ENCODE measurements around the gene USP17L27.
A peak's percentile ranks its signal among the peaks of the same experiment; 100 is the strongest.
"Not testable (repeated sequence)": the region's sequence is repeated elsewhere in the genome, so short reads cannot be mapped to it uniquely, and the experiment has no call there.

The USP17L27 gene, protein sequence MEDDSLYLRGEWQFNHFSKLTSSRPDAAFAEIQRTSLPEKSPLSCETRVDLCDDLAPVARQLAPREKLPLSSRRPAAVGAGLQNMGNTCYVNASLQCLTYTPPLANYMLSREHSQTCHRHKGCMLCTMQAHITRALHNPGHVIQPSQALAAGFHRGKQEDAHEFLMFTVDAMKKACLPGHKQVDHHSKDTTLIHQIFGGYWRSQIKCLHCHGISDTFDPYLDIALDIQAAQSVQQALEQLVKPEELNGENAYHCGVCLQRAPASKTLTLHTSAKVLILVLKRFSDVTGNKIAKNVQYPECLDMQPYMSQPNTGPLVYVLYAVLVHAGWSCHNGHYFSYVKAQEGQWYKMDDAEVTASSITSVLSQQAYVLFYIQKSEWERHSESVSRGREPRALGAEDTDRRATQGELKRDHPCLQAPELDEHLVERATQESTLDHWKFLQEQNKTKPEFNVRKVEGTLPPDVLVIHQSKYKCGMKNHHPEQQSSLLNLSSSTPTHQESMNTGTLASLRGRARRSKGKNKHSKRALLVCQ

DNA sequence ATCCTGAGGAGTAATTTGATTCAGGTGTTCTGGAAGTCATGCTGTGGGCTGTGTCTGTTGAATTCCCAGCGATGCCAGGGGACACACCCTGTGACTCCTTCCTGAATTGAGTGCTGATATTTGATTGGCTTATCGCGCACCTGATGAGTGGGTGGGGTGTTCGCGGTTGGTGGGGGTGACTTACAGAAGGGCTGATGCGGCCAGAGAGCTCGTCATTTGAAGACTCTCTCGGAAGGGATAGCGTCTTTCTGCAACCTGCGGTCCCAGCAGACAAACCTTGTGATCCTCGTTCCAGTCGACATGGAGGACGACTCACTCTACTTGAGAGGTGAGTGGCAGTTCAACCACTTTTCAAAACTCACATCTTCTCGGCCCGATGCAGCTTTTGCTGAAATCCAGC lies at the start of gene USP17L27:
Gene USP17L27 (plus strand): TSS at position 301 of the 400 bp plus-strand sequence. CDS start 0 bp downstream, at position 301.
- not testable (repeated sequence) for DNase-seq

DNA sequence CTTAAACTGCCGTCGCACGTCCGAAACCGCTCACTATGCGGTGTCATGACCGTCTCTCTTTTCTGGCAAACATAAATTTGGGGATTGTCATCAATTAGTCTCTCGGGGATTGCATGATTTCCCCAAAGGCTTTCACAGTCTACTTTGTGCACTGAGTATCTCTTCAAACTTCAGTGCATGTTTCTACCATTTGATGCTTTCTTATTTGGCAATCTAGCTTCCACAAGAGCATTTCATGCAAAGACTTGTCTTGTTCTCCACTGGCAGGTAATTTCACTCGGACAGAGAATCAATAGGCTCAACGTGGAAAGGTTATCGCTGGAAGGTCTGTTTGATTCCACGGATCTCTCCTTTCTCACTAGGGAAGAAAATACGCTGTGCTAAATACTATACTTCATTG lies 19.8 kb upstream of the USP17L27 start:
- DNase-seq = not testable (repeated sequence)

DNA sequence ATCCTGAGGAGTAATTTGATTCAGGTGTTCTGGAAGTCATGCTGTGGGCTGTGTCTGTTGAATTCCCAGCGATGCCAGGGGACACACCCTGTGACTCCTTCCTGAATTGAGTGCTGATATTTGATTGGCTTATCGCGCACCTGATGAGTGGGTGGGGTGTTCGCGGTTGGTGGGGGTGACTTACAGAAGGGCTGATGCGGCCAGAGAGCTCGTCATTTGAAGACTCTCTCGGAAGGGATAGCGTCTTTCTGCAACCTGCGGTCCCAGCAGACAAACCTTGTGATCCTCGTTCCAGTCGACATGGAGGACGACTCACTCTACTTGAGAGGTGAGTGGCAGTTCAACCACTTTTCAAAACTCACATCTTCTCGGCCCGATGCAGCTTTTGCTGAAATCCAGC lies 19.1 kb upstream of the USP17L27 start, which contains the start of gene USP17L24:
Gene USP17L24 (plus strand): TSS at position 301 of the 400 bp plus-strand sequence. CDS start 0 bp downstream, at position 301.
- DNase-seq = not testable (repeated sequence)

DNA sequence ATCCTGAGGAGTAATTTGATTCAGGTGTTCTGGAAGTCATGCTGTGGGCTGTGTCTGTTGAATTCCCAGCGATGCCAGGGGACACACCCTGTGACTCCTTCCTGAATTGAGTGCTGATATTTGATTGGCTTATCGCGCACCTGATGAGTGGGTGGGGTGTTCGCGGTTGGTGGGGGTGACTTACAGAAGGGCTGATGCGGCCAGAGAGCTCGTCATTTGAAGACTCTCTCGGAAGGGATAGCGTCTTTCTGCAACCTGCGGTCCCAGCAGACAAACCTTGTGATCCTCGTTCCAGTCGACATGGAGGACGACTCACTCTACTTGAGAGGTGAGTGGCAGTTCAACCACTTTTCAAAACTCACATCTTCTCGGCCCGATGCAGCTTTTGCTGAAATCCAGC lies 14.3 kb upstream of the USP17L27 start, which contains the start of gene USP17L25:
Gene USP17L25 (plus strand): TSS at position 301 of the 400 bp plus-strand sequence. CDS start 0 bp downstream, at position 301.
- not testable (repeated sequence) for DNase-seq

DNA sequence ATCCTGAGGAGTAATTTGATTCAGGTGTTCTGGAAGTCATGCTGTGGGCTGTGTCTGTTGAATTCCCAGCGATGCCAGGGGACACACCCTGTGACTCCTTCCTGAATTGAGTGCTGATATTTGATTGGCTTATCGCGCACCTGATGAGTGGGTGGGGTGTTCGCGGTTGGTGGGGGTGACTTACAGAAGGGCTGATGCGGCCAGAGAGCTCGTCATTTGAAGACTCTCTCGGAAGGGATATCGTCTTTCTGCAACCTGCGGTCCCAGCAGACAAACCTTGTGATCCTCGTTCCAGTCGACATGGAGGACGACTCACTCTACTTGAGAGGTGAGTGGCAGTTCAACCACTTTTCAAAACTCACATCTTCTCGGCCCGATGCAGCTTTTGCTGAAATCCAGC lies 9.6 kb upstream of the USP17L27 start, which contains the start of gene USP17L26:
Gene USP17L26 (plus strand): TSS at position 301 of the 400 bp plus-strand sequence. CDS start 0 bp downstream, at position 301.
- DNase-seq = not testable (repeated sequence)

DNA sequence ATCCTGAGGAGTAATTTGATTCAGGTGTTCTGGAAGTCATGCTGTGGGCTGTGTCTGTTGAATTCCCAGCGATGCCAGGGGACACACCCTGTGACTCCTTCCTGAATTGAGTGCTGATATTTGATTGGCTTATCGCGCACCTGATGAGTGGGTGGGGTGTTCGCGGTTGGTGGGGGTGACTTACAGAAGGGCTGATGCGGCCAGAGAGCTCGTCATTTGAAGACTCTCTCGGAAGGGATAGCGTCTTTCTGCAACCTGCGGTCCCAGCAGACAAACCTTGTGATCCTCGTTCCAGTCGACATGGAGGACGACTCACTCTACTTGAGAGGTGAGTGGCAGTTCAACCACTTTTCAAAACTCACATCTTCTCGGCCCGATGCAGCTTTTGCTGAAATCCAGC lies 4.8 kb upstream of the USP17L27 start, which contains the start of gene USP17L5:
Gene USP17L5 (plus strand): TSS at position 301 of the 400 bp plus-strand sequence. CDS start 0 bp downstream, at position 301.
- DNase-seq = not testable (repeated sequence)

DNA sequence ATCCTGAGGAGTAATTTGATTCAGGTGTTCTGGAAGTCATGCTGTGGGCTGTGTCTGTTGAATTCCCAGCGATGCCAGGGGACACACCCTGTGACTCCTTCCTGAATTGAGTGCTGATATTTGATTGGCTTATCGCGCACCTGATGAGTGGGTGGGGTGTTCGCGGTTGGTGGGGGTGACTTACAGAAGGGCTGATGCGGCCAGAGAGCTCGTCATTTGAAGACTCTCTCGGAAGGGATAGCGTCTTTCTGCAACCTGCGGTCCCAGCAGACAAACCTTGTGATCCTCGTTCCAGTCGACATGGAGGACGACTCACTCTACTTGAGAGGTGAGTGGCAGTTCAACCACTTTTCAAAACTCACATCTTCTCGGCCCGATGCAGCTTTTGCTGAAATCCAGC lies 4.6 kb downstream of the USP17L27 start, which contains the start of gene USP17L28:
Gene USP17L28 (plus strand): TSS at position 301 of the 400 bp plus-strand sequence. CDS start 0 bp downstream, at position 301.
- DNase-seq = not testable (repeated sequence)

DNA sequence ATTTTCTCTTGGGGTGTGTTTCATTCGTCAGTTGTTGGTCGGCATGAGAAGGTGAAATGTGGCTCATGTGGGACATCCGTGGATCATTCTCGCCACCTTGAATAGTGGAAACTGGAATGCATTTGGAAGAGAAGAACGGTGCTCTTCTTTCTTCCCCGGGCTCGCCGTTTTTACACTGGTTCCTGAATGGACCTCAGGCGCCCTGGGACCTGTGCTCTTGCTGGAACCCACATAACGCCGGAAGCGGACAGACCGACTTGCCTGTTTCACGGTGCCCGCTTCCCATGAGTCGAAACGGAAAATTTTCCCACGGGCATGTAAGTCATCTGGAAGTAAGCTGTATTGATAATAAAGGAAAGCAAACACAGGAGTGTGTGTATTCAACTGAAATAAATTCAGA lies 6.9 kb downstream of the USP17L27 start:
- not testable (repeated sequence) for DNase-seq

DNA sequence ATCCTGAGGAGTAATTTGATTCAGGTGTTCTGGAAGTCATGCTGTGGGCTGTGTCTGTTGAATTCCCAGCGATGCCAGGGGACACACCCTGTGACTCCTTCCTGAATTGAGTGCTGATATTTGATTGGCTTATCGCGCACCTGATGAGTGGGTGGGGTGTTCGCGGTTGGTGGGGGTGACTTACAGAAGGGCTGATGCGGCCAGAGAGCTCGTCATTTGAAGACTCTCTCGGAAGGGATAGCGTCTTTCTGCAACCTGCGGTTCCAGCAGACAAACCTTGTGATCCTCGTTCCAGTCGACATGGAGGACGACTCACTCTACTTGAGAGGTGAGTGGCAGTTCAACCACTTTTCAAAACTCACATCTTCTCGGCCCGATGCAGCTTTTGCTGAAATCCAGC lies 9.4 kb downstream of the USP17L27 start, which contains the start of gene USP17L29:
Gene USP17L29 (plus strand): TSS at position 301 of the 400 bp plus-strand sequence. CDS start 0 bp downstream, at position 301.
- not testable (repeated sequence) for DNase-seq

DNA sequence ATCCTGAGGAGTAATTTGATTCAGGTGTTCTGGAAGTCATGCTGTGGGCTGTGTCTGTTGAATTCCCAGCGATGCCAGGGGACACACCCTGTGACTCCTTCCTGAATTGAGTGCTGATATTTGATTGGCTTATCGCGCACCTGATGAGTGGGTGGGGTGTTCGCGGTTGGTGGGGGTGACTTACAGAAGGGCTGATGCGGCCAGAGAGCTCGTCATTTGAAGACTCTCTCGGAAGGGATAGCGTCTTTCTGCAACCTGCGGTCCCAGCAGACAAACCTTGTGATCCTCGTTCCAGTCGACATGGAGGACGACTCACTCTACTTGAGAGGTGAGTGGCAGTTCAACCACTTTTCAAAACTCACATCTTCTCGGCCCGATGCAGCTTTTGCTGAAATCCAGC lies 18.9 kb downstream of the USP17L27 start, which contains the start of gene USP17L30:
Gene USP17L30 (plus strand): TSS at position 301 of the 400 bp plus-strand sequence. CDS start 0 bp downstream, at position 301.
- not testable (repeated sequence) for DNase-seq

DNA sequence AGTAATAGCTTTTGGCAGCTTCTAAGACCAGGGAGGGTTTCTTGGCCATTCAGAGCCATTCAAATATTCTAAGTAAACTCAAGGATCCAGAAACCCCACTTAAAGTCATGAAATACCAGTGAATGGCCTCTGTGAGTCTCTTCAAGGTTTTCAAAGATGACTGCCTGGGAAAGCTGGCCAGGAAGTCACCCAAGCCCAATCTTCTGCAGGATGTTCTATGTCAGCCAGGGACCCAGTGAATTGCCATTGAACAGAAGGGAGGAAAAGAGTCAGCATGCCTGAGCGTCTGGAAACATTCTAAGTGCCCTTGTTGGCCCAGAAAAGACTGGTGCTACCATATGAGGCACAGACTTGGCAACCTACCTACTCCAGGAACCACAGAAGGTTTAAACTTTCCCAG lies 35.9 kb downstream of the USP17L27 start:
- not testable (repeated sequence) for DNase-seq

DNA sequence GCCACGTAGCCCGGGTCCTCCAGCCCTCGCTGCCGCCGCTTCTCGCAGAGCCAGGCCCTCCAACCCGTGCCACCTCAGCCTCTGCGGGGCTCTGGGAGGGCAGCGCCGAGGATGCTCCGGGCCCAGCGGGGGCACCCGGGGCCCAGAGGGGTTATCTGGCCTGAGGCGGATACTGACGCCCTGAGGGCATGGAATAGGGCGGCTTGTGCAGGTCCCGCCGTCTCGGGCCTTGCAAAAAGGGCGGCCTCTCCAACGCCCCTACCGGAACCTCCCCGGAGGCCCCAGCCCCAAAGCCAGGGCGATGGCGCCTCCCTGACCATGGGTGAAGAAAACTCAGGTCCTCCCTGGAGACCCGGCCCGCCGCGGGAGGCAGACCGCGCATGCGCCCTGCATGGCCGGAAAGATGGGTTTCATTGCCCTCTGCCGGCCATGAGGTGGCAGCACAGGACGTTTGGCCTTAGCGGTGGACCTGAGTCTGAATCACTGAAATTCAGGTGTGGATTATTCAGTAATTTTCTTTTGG lies 37.1 kb downstream of the USP17L27 start:
- peak; percentile 38 for DNase-seq

DNA sequence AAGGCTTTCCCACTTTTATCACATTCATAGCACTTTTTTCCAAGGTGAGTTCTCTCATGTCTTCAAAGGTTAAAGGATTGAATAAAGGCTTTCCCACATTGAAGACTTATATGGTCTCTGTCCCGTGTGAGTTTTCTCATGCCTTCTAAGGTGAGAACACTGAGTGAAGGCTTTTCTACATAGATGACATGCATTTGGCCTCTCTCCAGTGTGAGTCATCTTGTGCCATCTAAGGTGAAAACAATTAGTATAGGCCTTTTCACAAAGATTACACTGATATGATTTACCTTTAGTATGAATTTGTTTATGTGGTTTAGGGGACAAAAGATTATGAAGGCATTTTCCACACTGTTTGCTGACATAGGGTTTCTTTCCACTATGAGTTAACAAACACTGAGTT lies 40.2 kb downstream of the USP17L27 start:
- no peak for DNase-seq

DNA sequence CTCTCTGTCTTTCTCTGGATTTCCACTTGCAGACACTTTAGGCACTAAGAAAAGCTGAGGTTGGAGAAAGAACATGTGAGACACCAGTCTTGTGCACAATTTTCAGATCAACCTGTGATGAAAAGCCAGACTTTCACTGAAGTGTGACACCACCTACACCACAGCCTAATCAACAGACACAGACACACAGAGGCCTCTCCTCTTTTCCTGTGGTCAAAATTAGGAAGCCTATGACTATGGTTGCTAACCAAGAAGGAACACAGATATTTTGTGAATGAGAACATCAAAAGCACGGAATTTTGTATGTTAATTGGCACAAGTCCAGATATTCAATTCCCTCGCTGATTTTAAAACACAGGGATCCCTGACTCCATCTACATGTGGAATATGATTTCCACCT lies 45.1 kb downstream of the USP17L27 start:
- not testable (repeated sequence) for DNase-seq
